Mesothelial cell of epicardium (in vitro differentiated cells): ENCODE data around the gene ELF3. TPM values are rescaled to one million over a fixed set of nuclear protein-coding genes. Genes with fewer than 3 reads are reported as not detected.

ENCODE experiments used
- DNase-seq, 2 experiments: peaks; one replicate each; pipeline ENCODE4 v3.0.0; 2021; ENCODE audit warnings: low spot score in 2 of 2; ENCODE audit not compliant: unreplicated experiment in 2 of 2
- H3K27ac Mint-ChIP-seq: 2 replicates; pipeline ENCODE4 v1.8.0; 2021; ENCODE audit warnings: mixed read lengths
- H3K27me3 Mint-ChIP-seq: 2 replicates; pipeline ENCODE4 v1.8.0; 2021; ENCODE audit warnings: low read depth, mixed read lengths
- H3K36me3 Mint-ChIP-seq: 2 replicates; pipeline ENCODE4 v1.8.0; 2021; ENCODE audit warnings: mixed read lengths
- H3K4me1 Mint-ChIP-seq: 2 replicates; pipeline ENCODE4 v1.8.0; 2021; ENCODE audit warnings: mixed read lengths
- H3K4me3 Mint-ChIP-seq: 2 replicates; pipeline ENCODE4 v1.8.0; 2021; ENCODE audit warnings: mild to moderate bottlenecking, moderate library complexity, mixed read lengths
- H3K9me3 Mint-ChIP-seq: 2 replicates; pipeline ENCODE4 v1.8.0; 2021; ENCODE audit warnings: mixed read lengths
- CTCF ChIP-seq: fragments of 200-600 bp; sonication (generic); IDR thresholded peaks from one replicate; pipeline ENCODE4 v1.5.0; 2021; ENCODE audit warnings: antibody characterized with exemption; ENCODE audit not compliant: unreplicated experiment
- total RNA-seq: library from RNA; stranded (reverse); gene quantifications from 3 replicates; pipeline ENCODE4 v1.2.1, GENCODE V29; 2021

Gene ELF3
- total RNA-seq, 1 donor from 2014 or later = 112 TPM

DNA sequence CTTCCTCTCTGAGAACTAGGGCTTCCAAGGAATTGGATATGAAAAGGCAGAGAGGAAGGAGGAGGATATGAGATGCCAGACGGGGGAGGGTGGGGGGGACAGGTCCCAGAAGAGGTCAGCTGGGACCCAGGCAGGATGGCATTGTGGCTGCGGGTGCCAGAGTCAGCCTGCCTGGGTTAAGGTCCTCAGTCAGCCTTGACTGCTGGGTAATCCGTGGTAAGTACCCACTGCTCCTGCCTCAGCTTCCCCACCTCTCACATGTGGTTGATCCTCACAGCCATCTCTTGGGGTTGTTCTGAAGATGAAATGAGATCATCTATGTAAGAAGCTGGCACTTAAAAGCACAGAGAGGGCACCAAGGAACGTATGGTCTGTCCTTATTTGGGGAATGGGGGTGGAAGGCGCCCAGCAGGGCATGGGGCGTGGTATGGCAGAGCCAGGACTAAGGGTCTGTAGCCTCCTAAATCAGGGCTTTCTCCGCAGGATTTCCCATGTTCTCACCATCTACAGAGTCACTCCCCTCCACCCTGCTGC lies 23.8 kb downstream of the ELF3 start:
- H3K4me1 Mint-ChIP-seq = peaks cover 23% of the 10 kb centered on the region
- H3K27me3 Mint-ChIP-seq = no peaks in the 10 kb centered on the region
- H3K36me3 Mint-ChIP-seq = no peaks in the 10 kb centered on the region
- peak overlapping the region; percentile 98 for H3K27ac Mint-ChIP-seq
- no peaks in the 10 kb centered on the region for H3K9me3 Mint-ChIP-seq
- DNase-seq = no peak
- peak overlapping the region; percentile 26 for H3K4me3 Mint-ChIP-seq
- no peak for TF ChIP-seq CTCF

DNA sequence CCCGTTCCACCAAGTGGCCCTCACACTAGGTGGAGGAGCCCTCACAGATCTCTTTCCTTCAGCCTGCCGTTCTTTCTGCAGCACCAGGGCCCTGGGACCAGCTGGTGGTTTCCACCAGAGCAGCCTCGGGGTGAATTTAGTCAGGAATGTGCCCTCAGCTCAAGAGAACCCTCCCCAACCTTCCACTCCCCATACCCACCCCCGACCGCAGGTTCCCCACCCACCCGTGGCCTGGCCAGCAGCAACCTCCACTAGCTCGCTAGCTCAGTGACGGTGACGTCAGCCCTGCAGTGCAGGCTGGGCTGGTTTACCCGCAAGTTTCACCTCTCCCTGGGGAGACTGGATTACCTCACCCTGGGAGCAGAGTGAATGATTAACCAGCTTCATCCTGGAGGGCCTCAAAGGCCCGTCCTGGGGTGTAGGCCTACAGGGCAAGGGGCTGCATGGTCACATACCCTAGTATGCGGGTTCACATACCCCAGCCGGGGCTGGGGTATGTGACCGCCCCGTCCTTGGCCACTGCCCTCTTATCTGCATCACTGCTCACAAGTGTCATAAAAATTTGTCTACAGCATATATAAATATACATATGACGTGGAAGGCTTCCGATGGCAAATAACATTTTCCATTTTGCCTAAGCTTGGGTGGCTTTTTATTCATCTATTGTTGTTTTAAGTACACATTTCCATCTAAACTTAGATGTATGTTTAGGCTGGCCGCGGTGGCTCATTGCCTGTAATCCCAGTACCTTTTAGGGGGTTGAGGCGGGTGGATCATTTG lies 24.5 kb downstream of the ELF3 start:
- no peaks in the 10 kb centered on the region for H3K36me3 Mint-ChIP-seq
- H3K4me3 Mint-ChIP-seq = peak overlapping the region; percentile 26

GRCh38 chr1:202036595-202037387 lies 26.4 kb downstream of the ELF3 start:
- no peak overlapping the region for H3K4me3 Mint-ChIP-seq
- H3K36me3 Mint-ChIP-seq = no peaks in the 10 kb centered on the region
- no peak overlapping the region for H3K27ac Mint-ChIP-seq
- no peaks in the 10 kb centered on the region for H3K9me3 Mint-ChIP-seq
- peaks cover 17% of the 10 kb centered on the region for H3K4me1 Mint-ChIP-seq
- no peaks in the 10 kb centered on the region for H3K27me3 Mint-ChIP-seq
- no peak for DNase-seq
- no peak for TF ChIP-seq CTCF

More for the DNA sequence above, 24.5 kb downstream of the ELF3 start:
- Mint-ChIP-seq H3K4me1 (peaks cover 21% of the 10 kb centered on the region), H3K9me3 (no peaks in the 10 kb centered on the region), H3K27ac (peak overlapping the region; percentile 98), H3K27me3 (no peaks in the 10 kb centered on the region)
- DNase-seq = peak; percentile 70 to 80
- no peak for TF ChIP-seq CTCF

- TF ChIP-seq CTCF = no peak
- H3K4me1 Mint-ChIP-seq = peaks cover 17% of the 10 kb centered on the region
- H3K36me3 Mint-ChIP-seq = no peaks in the 10 kb centered on the region
- H3K27ac Mint-ChIP-seq = peak overlapping the region; percentile 31
- no peaks in the 10 kb centered on the region for H3K27me3 Mint-ChIP-seq
- H3K9me3 Mint-ChIP-seq = no peaks in the 10 kb centered on the region
- no peak overlapping the region for H3K4me3 Mint-ChIP-seq
- no peak for DNase-seq
These were observed 27.4 kb downstream of the ELF3 start for GRCh38 chr1:202037706-202038296.

- no peaks in the 10 kb centered on the region for H3K27me3 Mint-ChIP-seq
- H3K27ac Mint-ChIP-seq = no peak overlapping the region
- H3K9me3 Mint-ChIP-seq = no peaks in the 10 kb centered on the region
- no peak for TF ChIP-seq CTCF
- no peaks in the 10 kb centered on the region for H3K36me3 Mint-ChIP-seq
- no peak overlapping the region for H3K4me3 Mint-ChIP-seq
- no peak for DNase-seq
- H3K4me1 Mint-ChIP-seq = peaks cover 17% of the 10 kb centered on the region
These were observed 28.4 kb downstream of the ELF3 start for GRCh38 chr1:202038688-202039346.
